GM12873 (cell line): ENCODE results near the gene CD82.

Experiments
- CTCF ChIP-seq: IDR thresholded peaks from 2 replicates; pipeline ENCODE4 v1.5.1; 2012; ENCODE audit warnings: low read depth, mild to moderate bottlenecking, moderate library complexity, low read length, control low read depth; ENCODE audit not compliant: insufficient read depth; ENCODE audit errors: missing control alignments

Gene CD82

GRCh38 chr11:44548032-44548695 lies 17.3 kb upstream of the CD82 start:
- no peak for TF ChIP-seq CTCF

GRCh38 chr11:44550123-44550522 lies 15.3 kb upstream of the CD82 start:
- TF ChIP-seq CTCF: no peak

GRCh38 chr11:44551456-44552139 lies 13.9 kb upstream of the CD82 start:
- no peak for TF ChIP-seq CTCF

- TF ChIP-seq CTCF: no peak
These were observed 10.2 kb upstream of the CD82 start for GRCh38 chr11:44555031-44555800.

- TF ChIP-seq CTCF: peak; percentile 73
These were observed 8.6 kb upstream of the CD82 start for GRCh38 chr11:44556735-44557409.

- TF ChIP-seq CTCF: no peak
These were observed 8.0 kb upstream of the CD82 start for GRCh38 chr11:44557464-44557863.
